ENCODE results near the gene SUGT1. TPM values are rescaled to one million over a fixed set of nuclear protein-coding genes. Genes with fewer than 3 reads are reported as not detected.

The SUGT1 gene
- total and polyA plus RNA-seq, 2 experiments from 2014 or later: 61.3 to 172 TPM

- no peaks in the 10 kb centered on the region for H3K27me3 ChIP-seq (ENCODE audit: insufficient read depth)
- H3K4me3 Mint-ChIP-seq: no peak overlapping the region
- H3K9me2 ChIP-seq (ENCODE audit: insufficient read depth): no peaks in the 10 kb centered on the region; the same call in 1 of the 2 replicates
- H4K20me1 ChIP-seq (replicated peaks; ENCODE audit: insufficient read depth): 0 out of 2 replicates have a peak, but pooled peaks cover 5% of the 10 kb centered on the region
- H3K27me3 Mint-ChIP-seq (ENCODE audit: insufficient read depth, low read depth, poor library complexity): no peaks in the 10 kb centered on the region
- DNase-seq (ENCODE audit: low spot score) (no peak), ATAC-seq (no peak)
- H3K27ac ChIP-seq (ENCODE audit: low read depth): no peak overlapping the region
- H3K79me2 ChIP-seq (replicated peaks; ENCODE audit: insufficient read depth): peaks cover 19% of the 10 kb centered on the region
- H3K4me1 ChIP-seq (ENCODE audit: insufficient read depth): peaks cover 17% of the 10 kb centered on the region; the same call in 1 of the 2 replicates
- no peaks in the 10 kb centered on the region for H3F3A ChIP-seq (replicated peaks; ENCODE audit: low read depth)
- no peak overlapping the region for H2AFZ ChIP-seq
- no peaks in the 10 kb centered on the region for H3K9me3 Mint-ChIP-seq
- H3K27ac Mint-ChIP-seq: no peak overlapping the region
- no peaks in the 10 kb centered on the region for H3K36me3 ChIP-seq (ENCODE audit: insufficient read depth)
- H3K4me2 ChIP-seq: no peak overlapping the region
- peaks cover 10% of the 10 kb centered on the region for H3K4me1 Mint-ChIP-seq
- TF ChIP-seq, protein P1, sequence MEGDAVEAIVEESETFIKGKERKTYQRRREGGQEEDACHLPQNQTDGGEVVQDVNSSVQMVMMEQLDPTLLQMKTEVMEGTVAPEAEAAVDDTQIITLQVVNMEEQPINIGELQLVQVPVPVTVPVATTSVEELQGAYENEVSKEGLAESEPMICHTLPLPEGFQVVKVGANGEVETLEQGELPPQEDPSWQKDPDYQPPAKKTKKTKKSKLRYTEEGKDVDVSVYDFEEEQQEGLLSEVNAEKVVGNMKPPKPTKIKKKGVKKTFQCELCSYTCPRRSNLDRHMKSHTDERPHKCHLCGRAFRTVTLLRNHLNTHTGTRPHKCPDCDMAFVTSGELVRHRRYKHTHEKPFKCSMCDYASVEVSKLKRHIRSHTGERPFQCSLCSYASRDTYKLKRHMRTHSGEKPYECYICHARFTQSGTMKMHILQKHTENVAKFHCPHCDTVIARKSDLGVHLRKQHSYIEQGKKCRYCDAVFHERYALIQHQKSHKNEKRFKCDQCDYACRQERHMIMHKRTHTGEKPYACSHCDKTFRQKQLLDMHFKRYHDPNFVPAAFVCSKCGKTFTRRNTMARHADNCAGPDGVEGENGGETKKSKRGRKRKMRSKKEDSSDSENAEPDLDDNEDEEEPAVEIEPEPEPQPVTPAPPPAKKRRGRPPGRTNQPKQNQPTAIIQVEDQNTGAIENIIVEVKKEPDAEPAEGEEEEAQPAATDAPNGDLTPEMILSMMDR (conservative IDR thresholded peaks at IDR 0.05; ENCODE audit: low read depth in 2 of 2): no peak
- no peak for TF ChIP-seq ZNF114 (CRISPR knock-in tag; IDR thresholded peaks at IDR 0.05)
- no peak for TF ChIP-seq EZH2 (IDR thresholded peaks at IDR 0.05; ENCODE audit: low read depth, unreplicated experiment)
- no peak overlapping the region for H3K4me3 ChIP-seq
- H3K36me3 Mint-ChIP-seq (ENCODE audit: low read depth): no peaks in the 10 kb centered on the region
Measured at GRCh38 chr13:52615812-52616211, 36.8 kb upstream of the SUGT1 start.

DNA sequence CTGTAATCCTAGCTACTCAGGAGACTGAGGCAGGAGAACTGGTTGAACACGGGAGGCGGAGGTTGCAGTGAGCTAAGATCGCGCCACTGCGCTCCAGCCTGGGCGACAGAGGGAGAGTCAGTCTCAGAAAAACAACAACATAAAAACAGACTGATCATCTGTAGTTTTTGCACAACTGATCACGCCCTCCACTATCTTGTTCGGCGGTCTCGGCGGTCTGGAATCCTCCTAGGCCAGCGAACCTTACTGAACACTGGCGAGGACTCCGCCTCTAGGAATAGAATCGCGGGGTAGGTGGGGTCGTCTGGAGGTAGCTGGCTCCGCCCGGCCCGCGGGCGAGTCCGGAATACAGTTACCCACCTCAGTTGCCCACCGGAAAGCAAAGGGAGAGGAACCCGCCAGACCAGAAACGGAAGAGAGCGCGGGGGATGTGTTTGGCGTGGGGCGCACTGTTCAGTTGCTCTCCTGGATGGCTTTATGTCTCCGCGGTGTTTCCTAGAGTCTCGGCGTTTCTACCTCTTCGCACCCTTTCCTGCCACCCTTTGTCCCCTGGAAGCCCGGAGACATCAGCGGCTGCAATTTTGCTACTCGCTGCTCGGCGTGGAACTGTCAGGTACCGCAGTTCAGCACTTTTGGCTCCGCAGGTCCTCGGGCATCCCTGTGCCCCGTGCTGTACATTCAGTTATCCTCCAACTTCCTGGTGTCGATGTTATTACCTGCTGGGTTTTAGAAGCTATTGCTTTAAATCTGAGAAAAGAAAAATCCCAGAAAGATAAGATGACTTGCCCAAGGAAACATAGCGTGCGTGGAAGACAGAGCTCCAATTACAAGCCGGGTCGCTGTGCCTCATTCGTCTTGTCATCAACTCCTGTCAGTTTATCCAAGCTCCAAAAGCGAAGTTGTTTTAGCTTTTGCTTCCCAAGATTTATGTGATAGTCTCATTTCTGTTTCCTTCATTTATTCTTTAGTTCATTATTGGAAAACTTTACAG, 35.3 kb upstream of the SUGT1 start:
- H3K4me3 Mint-ChIP-seq: peak overlapping the region; percentile 98
- TF ChIP-seq ZNF331 (CRISPR knock-in tag; IDR thresholded peaks at IDR 0.05; ENCODE audit: low read depth) (no peak), CREB1 (CRISPR knock-in tag; IDR thresholded peaks at IDR 0.05; ENCODE audit: low read depth) (peak; percentile 49; the same call in 1 of the 2 replicates), NANOG (IDR thresholded peaks at IDR 0.05; ENCODE audit: borderline replicate concordance) (no peak), EZH2phosphoT487 (IDR thresholded peaks at IDR 0.05; ENCODE audit: unreplicated experiment) (no peak), JUNB (IDR thresholded peaks at IDR 0.05; ENCODE audit: unreplicated experiment) (no peak), EZH2 (IDR thresholded peaks at IDR 0.05; ENCODE audit: low read depth, unreplicated experiment) (peak; percentile 26)
- TF ChIP-seq, protein P1 (conservative IDR thresholded peaks at IDR 0.05; ENCODE audit: low read depth in 2 of 2): no peak
- TF ChIP-seq, protein P2, sequence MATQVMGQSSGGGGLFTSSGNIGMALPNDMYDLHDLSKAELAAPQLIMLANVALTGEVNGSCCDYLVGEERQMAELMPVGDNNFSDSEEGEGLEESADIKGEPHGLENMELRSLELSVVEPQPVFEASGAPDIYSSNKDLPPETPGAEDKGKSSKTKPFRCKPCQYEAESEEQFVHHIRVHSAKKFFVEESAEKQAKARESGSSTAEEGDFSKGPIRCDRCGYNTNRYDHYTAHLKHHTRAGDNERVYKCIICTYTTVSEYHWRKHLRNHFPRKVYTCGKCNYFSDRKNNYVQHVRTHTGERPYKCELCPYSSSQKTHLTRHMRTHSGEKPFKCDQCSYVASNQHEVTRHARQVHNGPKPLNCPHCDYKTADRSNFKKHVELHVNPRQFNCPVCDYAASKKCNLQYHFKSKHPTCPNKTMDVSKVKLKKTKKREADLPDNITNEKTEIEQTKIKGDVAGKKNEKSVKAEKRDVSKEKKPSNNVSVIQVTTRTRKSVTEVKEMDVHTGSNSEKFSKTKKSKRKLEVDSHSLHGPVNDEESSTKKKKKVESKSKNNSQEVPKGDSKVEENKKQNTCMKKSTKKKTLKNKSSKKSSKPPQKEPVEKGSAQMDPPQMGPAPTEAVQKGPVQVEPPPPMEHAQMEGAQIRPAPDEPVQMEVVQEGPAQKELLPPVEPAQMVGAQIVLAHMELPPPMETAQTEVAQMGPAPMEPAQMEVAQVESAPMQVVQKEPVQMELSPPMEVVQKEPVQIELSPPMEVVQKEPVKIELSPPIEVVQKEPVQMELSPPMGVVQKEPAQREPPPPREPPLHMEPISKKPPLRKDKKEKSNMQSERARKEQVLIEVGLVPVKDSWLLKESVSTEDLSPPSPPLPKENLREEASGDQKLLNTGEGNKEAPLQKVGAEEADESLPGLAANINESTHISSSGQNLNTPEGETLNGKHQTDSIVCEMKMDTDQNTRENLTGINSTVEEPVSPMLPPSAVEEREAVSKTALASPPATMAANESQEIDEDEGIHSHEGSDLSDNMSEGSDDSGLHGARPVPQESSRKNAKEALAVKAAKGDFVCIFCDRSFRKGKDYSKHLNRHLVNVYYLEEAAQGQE (IDR thresholded peaks at IDR 0.05; ENCODE audit: unreplicated experiment): no peak

More for the DNA sequence above, 35.3 kb upstream of the SUGT1 start:
- H3K36me3 ChIP-seq (ENCODE audit: insufficient read depth): 0 out of 2 replicates have a peak, but pooled peaks cover 5% of the 10 kb centered on the region
- peaks cover 19% of the 10 kb centered on the region for H3K79me2 ChIP-seq (replicated peaks; ENCODE audit: insufficient read depth)
- peaks cover 17% of the 10 kb centered on the region; the same call in 1 of the 2 replicates for H3K4me1 ChIP-seq (ENCODE audit: insufficient read depth)
- H3K4me2 ChIP-seq: peak overlapping the region; percentile 99
- H3K27ac Mint-ChIP-seq: peak overlapping the region; percentile 61; the same call in 1 of the 2 replicates
- no peaks in the 10 kb centered on the region for H3K36me3 Mint-ChIP-seq (ENCODE audit: low read depth)
- DNase-seq (ENCODE audit: low spot score): peak; percentile 91
- no peaks in the 10 kb centered on the region for H3F3A ChIP-seq (replicated peaks; ENCODE audit: low read depth)
- H3K4me1 Mint-ChIP-seq: peaks cover 10% of the 10 kb centered on the region
- H3K27me3 ChIP-seq (ENCODE audit: insufficient read depth): no peaks in the 10 kb centered on the region
- peak overlapping the region; percentile 100 for H2AFZ ChIP-seq
- no peak overlapping the region; the same call in 1 of the 2 replicates for H3K27ac ChIP-seq (ENCODE audit: low read depth)
- no peaks in the 10 kb centered on the region; the same call in 1 of the 2 replicates for H3K9me2 ChIP-seq (ENCODE audit: insufficient read depth)
- H3K4me3 ChIP-seq: peak overlapping the region; percentile 99
- ATAC-seq: peak; percentile 99
- H4K20me1 ChIP-seq (replicated peaks; ENCODE audit: insufficient read depth): 0 out of 2 replicates have a peak, but pooled peaks cover 5% of the 10 kb centered on the region
- H3K9me3 Mint-ChIP-seq: no peaks in the 10 kb centered on the region
- no peaks in the 10 kb centered on the region for H3K27me3 Mint-ChIP-seq (ENCODE audit: insufficient read depth, low read depth, poor library complexity)

All from GM23338 (cell line).